HG02943 (cell line): ENCODE results near the gene TMEM132C.
A peak's percentile ranks its signal among the peaks of the same experiment; 100 is the strongest.
"Not testable (repeated sequence)": the region's sequence is repeated elsewhere in the genome, so short reads cannot be mapped to it uniquely, and the experiment has no call there.

Experiments
- ATAC-seq: cut with Tn5 transposase; IDR thresholded peaks from one replicate; pipeline ENCODE4 v1.9.1; 2021; ENCODE audit warnings: mild to moderate bottlenecking, low read depth, moderate library complexity; ENCODE audit not compliant: unreplicated experiment

The TMEM132C gene

DNA sequence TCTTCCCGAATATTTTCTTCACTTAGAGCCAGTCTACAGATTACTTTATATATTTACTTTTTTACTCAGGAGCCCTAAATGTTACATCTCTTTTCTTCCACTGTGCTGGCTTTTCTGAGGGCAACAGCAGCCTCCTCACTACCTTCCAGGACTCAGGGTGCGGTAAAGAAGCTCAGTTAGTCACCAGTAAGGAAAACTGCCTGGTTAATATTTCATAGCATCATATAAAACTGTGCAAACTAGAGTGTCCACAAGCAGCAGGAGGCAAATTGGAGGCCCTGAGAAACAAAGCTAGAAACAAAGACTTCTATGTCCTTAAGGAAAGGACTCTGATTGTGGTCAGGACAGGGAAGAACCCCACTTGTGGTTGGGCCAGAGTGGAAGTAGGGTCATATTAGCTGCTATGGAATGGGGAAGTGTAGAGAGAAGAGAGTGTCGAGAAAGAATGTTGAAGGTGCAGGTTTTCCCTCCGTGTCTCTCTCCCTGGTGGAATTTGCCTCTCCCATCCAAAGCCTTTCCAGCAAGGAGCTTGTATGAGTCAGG lies 336.7 kb downstream of the TMEM132C start:
- ATAC-seq, result no peak

DNA sequence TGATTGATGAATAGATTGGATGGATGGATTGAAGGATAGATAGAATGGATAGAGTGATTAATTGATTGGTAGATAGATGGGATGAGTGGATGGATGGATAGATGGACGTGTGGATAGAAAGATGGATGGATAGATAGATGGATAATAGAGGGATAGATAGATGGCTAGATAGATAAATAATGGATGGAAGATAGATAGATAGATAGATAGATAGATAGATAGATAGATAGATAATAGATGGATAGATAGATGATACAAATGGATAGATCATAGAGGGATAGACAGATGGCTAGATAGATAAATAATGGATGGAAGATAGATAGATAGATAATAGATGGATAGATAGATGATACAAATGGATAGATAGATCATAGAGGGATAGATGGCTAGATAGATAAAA lies 337.2 kb downstream of the TMEM132C start:
- not testable (repeated sequence) for ATAC-seq

DNA sequence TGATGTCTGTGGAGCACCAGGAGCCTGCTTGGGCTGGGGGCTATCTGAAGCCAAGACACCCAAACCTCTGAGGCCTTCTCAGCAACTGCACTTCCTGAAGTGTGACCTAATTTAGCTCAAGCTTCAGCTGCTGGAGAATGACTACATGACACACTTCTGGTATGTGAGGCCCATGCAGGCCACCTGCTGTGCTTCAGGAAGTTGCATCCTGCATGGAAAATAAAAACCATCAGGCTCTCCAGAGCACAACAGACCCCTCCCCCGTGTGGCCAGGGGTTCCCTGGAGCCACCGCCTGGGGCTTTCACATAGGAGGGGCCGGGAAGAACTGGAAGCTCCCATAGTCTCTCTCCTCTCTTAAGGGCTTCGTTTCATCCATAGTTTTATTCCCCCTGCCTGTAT lies 339.1 kb downstream of the TMEM132C start:
- ATAC-seq, result no peak

DNA sequence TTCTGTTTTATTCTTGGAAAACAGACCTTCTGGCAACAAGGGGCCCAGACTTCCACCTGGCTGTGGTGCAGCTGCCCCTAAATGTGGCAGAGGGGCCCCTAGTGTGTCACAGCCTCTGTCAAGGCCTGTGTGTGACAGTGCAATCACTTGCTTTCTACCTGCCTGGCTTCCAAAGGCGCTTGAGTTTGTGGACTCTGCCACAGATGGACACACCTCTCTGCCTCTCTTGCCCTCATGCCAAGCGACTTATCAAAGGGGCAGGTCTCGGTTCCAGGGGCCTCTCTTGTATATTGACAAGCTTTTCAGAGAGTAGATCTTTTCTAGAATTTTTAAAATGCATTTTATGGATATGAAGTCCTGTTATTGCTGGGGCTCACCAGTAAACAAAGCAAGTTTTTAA lies 339.6 kb downstream of the TMEM132C start:
- ATAC-seq, result no peak

DNA sequence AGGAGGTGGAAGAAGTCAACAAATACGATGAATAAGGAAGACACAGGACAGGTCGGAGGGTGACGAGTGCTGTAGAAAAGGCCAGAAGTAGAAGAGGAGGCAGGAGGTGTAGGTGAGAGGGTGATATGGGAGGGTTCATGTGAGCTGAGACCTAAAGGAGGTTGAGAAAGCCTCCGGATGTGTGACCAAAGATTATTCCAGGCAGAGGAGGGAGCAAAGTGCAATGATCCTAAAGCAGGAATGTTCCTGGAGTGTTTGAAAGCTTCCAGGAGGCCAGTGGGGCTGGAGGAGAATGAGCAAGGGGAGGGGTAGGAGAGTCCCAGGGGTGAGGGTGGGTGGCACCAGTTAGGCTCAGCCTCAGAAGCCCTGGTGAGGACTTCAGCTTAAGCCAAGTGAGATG lies 340.0 kb downstream of the TMEM132C start:
- no peak for ATAC-seq

DNA sequence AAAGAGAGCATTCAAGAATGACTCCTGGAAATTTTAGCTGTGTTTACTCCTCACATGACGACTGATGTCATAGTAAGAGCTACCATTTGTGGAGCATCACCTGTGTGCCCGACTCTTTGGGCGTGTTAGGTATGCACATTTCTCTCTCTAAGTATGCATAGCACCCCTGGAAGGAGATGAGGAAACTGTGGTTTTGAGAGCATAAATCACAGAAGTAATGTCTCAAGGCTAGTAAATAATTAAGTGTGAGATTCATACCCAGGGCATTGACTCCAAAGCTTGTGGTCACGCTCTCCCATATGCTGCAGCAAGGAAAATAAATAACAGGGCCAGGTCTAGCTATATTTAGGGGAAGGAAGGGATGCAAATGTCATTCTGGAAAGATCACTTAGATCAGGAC lies 340.7 kb downstream of the TMEM132C start:
- no peak for ATAC-seq

DNA sequence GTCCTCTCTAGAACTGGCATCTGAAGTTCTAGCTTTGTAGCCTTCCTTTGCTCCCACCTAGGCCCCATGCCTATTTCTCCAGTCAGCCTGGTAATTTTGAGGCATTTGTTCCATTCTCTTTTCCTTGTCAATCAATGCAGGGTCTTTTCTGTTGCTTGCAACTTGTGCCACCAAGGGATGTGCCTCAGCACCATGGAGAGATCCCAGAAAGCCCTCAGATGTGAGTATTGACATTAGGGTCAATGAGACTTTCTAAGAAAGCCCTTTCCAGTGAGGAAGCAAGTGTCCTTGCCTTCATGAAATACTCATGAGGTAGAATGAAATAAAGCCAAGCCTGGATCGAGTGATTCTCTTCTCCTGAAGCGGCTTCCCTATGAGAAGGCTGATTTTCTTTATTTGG lies 342.9 kb downstream of the TMEM132C start:
- ATAC-seq, result no peak

DNA sequence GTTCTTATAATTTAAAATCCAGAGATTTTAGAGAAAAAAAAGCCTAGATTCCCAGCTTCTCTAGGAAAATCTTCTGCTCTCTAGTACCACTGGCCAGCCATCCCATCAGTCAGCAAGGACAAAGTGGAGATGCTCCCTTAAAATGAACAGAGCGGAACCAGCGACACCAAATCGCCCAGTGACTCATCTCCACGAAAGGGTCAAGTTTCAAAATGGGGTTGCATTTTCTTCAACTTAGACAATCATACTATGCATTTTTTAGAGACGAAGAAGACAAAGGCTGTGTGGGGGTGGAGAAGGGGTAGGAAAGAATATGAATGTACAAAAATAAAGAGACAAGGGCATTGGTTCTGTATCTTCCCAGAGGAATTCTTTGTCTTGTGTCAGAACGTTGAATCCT lies 344.8 kb downstream of the TMEM132C start:
- ATAC-seq, result no peak

DNA sequence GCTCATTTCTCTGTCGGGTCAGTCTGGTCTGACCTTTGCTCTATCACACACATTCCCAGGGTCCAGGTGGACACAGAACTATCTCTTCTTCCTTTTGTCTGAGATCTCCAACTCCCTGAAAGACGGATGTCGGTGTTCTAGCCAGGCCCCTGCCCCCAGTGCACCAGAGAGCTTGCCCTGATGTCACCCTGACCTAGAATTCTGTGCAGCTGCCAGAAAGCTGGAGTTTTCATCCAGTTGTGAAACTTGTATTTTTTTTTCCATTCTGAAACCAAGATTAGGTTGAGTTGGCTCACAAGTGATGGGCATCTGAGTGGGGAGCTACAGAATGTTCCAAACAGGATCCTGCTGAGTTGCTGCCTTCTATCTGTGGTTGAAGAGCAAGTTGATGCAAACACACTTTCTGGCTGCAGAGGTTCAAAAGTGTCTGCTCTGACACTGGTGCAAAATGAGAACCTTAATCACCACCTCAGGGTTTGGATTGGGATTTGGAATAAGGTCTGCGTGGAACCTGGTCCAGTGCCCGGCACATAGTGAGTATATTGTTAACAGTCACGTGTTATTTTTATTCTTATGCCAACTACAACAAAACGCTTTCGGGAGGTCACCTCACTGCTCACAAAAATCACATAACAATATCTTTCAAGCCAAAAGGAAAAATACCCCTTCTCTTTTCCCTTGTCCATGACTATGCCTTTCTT lies 345.3 kb downstream of the TMEM132C start:
- no peak for ATAC-seq

DNA sequence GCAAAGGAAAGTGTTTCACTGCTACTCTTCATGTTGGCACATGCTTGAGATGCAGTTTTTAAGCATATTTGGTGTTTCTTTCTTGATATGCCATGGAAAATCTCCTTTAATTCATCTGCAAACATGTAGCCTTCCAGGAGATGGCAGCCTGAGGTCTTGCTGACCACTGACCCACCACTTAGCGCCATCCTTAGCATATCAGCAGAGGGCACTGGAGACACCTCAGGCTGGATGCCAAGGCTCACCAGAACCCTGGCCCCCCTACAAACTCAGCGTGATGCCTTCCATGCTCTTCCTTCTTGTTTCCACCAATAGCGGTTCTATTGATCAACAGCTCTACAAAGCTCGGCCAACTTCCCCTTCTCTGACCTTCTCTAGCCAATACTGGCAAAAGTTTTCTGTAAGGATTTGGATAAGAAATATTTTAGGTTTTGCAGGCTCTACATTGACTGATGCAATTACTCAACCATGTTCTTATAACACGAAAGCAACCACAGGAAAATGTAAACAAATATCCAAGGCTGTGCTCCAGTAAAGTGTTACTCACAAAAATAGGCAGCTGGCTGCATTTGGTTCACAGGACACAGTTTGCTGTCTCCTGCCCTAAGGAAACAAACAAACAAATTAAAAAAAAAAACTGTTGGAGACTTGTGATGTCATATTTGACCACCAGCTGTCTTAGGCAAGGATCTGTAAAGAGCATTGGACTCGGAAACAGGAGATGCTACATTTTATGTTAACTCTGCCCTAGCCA lies 347.0 kb downstream of the TMEM132C start:
- no peak for ATAC-seq

DNA sequence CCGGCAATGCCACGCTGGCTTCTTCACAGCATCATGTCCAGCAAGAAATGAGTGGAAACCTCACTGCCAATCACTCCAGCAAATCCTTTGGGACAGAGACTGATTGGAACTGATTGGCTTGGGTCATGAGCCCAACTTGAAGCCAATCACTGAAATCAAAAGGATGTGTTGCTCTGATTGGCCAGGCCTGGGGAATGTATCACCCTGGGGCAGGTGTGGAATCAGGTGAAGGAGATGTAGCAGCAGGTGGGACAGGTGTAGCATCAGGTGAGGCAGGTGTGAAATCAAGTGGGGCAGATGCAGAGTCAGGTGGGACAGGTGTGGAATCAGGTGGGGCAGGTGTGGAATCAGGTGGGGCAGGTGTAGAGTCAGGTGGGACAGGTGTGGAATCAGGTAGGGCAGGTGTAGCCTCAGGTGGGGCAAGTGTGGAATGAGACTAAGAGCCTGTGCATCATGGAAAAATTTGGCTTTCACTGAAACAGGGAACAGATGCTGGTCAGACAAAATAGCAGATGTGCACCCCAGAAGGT lies 350.4 kb downstream of the TMEM132C start:
- no peak for ATAC-seq

DNA sequence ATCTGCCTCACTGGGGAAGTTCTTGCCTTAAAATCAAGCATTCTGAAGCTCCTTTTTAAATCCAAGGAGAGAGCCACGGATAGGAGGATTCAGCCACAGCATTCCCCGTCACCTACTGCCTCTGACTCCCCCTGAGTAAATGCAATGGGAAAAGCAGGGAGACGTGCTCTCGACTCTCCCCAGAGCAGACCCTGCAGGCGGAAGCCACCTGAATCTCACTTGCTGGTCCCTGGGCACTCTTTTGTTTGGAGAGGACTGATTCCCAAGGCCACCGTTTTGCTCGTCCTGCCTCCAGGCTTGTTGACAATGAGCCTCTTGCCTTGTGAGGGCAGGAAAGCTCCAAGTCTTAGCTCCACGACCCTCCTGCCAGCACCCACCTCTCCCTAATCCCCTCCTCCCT lies 352.3 kb downstream of the TMEM132C start:
- no peak for ATAC-seq

DNA sequence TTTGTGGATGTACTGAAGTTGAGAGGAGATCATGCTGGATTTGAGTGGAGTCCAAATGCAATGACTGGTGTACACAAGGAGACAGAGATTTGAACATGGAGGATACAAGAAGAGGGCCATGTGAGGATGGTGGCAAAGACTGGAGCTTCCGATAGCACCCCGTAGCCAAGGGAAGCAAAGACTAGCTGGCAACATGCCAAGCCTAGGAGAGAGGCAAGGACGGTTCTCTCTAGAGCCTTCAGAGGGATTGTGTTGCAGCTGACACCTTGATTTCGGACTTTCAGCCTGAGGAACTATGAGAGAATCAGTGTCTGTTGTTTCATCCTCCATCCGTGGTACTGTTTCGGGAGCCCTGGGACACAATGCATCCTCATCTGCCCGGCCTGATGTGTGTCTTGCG lies 354.3 kb downstream of the TMEM132C start:
- no peak for ATAC-seq

DNA sequence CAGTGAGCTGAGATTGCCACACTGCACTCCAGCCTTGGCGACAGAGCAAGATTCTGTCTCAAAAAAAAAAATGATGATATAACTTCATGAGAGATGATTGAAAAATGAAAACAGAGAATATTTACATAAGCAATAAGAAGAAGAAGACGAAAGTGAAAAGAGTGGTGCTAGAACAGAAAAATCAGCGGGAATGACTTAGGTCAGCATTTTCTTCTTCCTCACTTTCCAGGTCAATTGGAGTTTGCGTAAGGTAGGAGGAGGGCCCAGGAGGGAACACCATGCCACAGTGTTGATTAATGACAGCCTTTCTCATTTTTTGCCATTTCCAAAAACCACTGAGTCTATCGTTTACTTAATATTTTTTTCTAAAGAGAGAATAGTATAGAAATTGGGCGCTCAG lies 356.8 kb downstream of the TMEM132C start:
- ATAC-seq, result no peak

DNA sequence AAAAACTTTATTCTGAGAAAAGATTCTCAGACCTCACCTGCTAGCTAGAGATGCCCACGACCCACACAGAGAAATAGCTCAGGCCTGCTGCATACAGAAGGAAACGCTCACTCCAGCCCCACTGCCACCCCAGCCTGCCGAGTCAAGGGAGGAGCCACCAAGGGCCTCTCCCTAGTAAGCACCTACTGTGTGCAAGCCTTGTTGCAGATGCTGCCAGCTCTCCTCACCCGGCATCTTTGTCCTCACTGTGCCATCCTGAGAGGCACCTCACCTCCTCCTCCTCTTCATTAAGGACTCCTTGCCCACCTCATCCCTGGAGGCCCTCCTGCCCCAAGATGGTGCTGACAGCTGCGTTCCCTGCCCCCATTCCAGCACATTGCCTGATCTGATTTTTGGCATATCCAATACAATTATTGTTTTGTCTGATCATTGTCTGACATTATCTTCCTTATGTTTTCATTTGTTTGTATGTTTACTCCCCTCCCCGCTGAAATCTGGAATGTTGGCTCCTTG lies 359.9 kb downstream of the TMEM132C start:
- ATAC-seq, result no peak

DNA sequence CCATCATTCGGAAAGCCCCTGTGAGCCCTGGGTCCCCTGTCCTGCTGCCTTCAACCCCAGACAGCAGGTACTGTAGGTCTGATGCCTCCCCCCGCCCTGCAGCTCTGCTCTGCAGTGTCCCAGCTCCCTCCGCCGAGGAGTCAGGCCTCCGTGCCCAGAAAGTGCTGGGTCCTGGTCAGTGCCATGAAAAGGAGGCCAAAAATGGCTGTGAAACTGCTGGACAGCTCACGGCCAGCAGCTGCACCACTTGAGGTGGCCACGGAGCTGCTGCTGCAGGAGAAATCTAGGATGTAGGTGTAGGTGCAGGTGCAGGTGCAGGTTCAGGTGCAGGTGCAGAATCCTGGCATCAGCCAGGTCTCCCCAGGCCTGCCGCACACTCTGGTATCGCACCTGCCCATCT lies 360.7 kb downstream of the TMEM132C start:
- no peak for ATAC-seq

DNA sequence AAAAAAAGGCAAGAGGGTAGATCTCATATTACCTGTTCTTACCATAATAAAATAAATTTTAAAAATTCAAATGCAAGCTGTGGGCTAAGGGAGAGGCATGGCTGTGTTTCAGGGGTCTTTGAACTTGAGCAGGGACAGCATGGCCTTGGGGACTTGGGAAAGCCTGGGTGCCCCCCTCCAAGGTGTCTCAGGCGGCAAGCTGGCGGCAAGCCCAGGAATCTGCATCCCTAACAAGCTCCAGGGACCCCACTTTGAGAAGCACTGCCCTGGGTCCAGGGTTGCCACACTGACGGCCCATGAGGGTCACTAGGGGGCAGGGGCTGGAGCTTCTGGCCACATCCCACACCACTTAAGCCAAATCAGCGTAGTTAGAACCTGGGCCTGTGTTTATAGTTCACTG lies 363.0 kb downstream of the TMEM132C start:
- no peak for ATAC-seq

DNA sequence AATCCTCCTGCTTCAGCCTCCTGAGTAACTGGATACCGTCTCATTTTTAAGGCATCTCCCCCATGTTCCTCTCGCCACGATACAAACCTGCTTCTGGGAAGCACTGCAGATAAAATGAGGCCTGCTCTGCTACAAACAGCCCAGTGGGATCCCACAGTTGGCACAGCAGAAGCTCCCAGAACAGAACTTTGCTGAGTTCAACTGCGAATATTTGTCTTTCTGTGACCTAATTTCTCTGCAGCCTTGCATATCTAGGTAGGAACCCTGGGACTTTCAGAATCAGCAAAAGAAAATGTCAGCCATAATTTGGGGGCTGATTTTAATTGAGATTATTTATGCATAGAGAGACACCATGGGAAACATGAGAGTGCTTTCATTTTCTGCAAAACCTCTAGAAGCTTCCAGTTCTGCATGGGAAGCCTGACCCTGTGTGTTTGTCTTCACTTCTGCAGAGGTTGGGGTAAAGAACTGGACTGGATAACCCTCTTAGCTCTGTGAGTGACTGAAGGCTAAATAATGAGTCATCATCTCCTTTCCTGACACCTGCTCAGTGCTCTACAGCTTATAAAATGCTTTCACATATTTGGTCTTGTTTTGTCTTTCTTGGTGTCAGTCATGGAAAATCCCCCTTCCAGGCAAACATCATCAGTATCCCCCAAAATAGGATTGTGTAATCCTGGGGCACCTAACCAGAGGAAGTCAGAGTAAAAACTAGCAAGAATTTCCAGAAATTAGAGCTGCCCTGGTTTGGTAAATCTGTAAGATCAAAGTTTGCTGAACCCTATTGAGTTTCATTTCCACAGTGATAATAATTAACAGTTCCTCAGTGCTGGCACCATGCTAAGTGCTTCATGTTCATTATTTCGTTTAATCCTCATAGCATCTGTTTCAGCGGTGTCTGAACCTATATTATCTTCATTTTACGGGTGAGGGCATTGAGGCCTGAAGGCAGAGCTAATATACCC lies 371.0 kb downstream of the TMEM132C start:
- peak; percentile 92 for ATAC-seq

DNA sequence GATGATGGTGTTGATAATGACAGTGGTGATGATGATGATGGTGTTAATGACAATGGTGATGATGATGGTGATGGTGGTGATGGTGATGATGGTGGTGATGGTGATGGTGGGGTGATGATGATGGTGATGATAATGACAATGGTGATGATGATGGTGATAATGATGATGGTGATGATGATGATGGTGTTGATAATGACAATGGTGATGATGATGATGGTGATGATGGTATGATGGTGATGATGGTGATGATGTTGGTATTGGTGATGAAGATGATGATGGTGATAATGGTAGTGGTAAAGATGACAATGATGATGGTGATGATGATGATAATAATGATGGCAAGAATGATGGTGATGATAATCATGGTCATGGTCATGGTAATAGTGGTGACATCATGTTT lies 372.1 kb downstream of the TMEM132C start:
- ATAC-seq, result no peak

DNA sequence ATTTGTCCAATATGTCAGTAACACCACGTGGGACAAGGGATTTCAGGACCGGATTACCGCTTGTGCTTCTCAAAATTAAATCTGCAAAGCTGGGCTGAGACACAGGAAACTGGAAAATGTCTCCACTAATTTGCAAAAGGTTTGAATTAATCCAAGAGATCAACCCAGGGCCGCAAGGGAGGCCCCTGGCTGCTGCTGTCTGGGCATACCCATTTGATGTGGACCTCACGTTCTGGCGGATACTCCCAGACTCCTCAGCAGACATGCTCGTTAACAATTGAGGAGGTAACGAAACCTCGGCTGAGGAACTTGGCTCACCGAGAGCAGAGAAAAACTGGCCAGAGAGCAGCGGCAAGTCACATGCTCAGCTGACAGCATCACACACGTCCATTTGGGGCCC lies 376.2 kb downstream of the TMEM132C start:
- ATAC-seq, result no peak
